HFF-Myc (cell line): ENCODE measurements around the gene RS1.

Source experiments
- DNase-seq: peaks from one replicate; pipeline ENCODE4 v3.0.0-alpha.2; 2011; ENCODE audit warnings: low read depth; ENCODE audit errors: extremely low read depth
- H3K4me3 ChIP-seq: replicated peaks from 2 replicates; pipeline ENCODE4 v1.5.1; 2011; ENCODE audit warnings: low read depth, mild to moderate bottlenecking, control low read depth, low read length
- CTCF ChIP-seq: IDR thresholded peaks from 2 replicates; pipeline ENCODE4 v1.5.1; 2012; ENCODE audit warnings: mild to moderate bottlenecking, low read depth, low read length, control low read depth; ENCODE audit errors: missing control alignments

The RS1 gene

GRCh38 chrX:18701621-18702361 lies 29.9 kb upstream of the RS1 start:
- TF ChIP-seq CTCF = no peak
- peak; percentile 6 for DNase-seq

GRCh38 chrX:18698737-18699650 lies 27.1 kb upstream of the RS1 start:
- no peak overlapping the region for H3K4me3 ChIP-seq
- DNase-seq = no peak
- no peak for TF ChIP-seq CTCF

More at GRCh38 chrX:18701621-18702361, 29.9 kb upstream of the RS1 start:
- H3K4me3 ChIP-seq = no peak overlapping the region

- no peak overlapping the region for H3K4me3 ChIP-seq
- TF ChIP-seq CTCF = no peak
- no peak for DNase-seq
Measured at GRCh38 chrX:18696653-18697052, 24.7 kb upstream of the RS1 start.

- TF ChIP-seq CTCF = no peak
- H3K4me3 ChIP-seq = no peak overlapping the region
- no peak for DNase-seq
Measured at GRCh38 chrX:18692541-18692940, 20.6 kb upstream of the RS1 start.

GRCh38 chrX:18691431-18691830 lies 19.5 kb upstream of the RS1 start:
- no peak overlapping the region for H3K4me3 ChIP-seq
- DNase-seq = no peak
- TF ChIP-seq CTCF = no peak

GRCh38 chrX:18687856-18688495 lies 16.1 kb upstream of the RS1 start:
- TF ChIP-seq CTCF = no peak
- H3K4me3 ChIP-seq = no peak overlapping the region
- DNase-seq = no peak
